Measurements from ENCODE around the gene PCYOX1L. TPM values are rescaled to one million over a fixed set of nuclear protein-coding genes. Genes with fewer than 3 reads are reported as not detected.

Gene PCYOX1L
- total RNA-seq, 1 experiment from 2014 or later: 15.3 TPM

DNA sequence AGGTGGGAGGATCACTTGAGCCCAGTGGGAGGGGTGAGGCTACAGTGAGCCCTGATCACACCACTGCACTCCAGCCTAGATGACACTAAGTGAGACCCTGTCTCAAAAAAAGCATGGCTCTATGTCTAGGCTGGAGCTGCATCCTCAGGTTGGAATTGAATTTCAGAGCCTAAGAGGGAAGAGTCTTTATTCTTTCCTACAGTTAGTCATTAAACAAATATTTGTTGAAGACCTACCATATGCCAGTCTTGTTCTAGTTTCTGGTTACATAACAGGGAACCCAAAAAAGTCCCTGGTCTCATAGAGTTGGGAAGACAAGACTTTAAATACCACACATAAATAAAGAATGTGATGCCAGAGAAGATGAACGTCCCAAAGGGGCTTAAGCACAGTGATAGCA lies 19.5 kb upstream of the PCYOX1L start:
- H3K9me3 Mint-ChIP-seq: no peaks in the 10 kb centered on the region
- no peaks in the 10 kb centered on the region for H3K4me1 Mint-ChIP-seq
- Histone ChIP-seq H3K23ac (ENCODE audit: insufficient read length, low read depth, low read length) (no peak overlapping the region), H3K79me2 (ENCODE audit: insufficient read depth, low read length) (no peaks in the 10 kb centered on the region), H2BK5ac (ENCODE audit: insufficient read length, low read length) (no peak overlapping the region), H3K4me1 (ENCODE audit: insufficient read depth, low read length) (no peaks in the 10 kb centered on the region), H2BK12ac (ENCODE audit: insufficient read length, low read depth, low read length) (no peak overlapping the region), H4K8ac (replicated peaks; ENCODE audit: insufficient read length, low read depth, low read length) (no peak overlapping the region), H3K9me3 (ENCODE audit: control insufficient read depth, low read depth, low read length) (no peaks in the 10 kb centered on the region), H3K9ac (ENCODE audit: extremely low read depth, insufficient read length, low read length) (no peak overlapping the region), H4K91ac (ENCODE audit: insufficient read length, low read depth, low read length) (no peak overlapping the region), H3K4me2 (ENCODE audit: insufficient read depth, insufficient read length, low read length) (no peak overlapping the region), H3T11ph (ENCODE audit: low read length) (no peak overlapping the region), H3K27ac (ENCODE audit: insufficient read length, low read depth, low read length) (no peak overlapping the region), H4K20me1 (ENCODE audit: control insufficient read depth, insufficient read depth, insufficient read length) (no peaks in the 10 kb centered on the region), H2BK15ac (ENCODE audit: low read depth, low read length) (no peak overlapping the region), H4K5ac (ENCODE audit: insufficient read length, low read depth, low read length) (no peak overlapping the region), H3K56ac (ENCODE audit: insufficient read length, low read depth, low read length) (no peak overlapping the region), H3K79me1 (ENCODE audit: insufficient read depth, low read depth, low read length, poor library complexity, severe bottlenecking) (no peaks in the 10 kb centered on the region), H3K18ac (ENCODE audit: insufficient read length, low read depth, low read length) (no peak overlapping the region), H2AK5ac (ENCODE audit: insufficient read length, low read length) (no peak overlapping the region), H2AFZ (ENCODE audit: low read length) (no peak overlapping the region), H3K27me3 (ENCODE audit: insufficient read depth, low read length) (no peaks in the 10 kb centered on the region), H2BK120ac (ENCODE audit: low read depth, low read length, poor library complexity, severe bottlenecking) (no peak overlapping the region), H3K4ac (ENCODE audit: low read depth, low read length) (no peak overlapping the region), H3K23me2 (ENCODE audit: insufficient read length, low read depth, low read length, poor library complexity, severe bottlenecking) (no peaks in the 10 kb centered on the region), H2BK20ac (ENCODE audit: low read depth, low read length, poor library complexity, severe bottlenecking) (no peak overlapping the region), H3K14ac (ENCODE audit: insufficient read depth, low read length) (no peak overlapping the region)
- no CpG with 5 or more reads among the region's 1 CpG for WGBS (ENCODE audit: extremely low coverage, insufficient read length, low lambda C conversion rate)
- no peaks in the 10 kb centered on the region for H3K36me3 Mint-ChIP-seq (ENCODE audit: insufficient read depth in 1 of 3, low read depth in 3 of 3)
- TF ChIP-seq, protein P1, sequence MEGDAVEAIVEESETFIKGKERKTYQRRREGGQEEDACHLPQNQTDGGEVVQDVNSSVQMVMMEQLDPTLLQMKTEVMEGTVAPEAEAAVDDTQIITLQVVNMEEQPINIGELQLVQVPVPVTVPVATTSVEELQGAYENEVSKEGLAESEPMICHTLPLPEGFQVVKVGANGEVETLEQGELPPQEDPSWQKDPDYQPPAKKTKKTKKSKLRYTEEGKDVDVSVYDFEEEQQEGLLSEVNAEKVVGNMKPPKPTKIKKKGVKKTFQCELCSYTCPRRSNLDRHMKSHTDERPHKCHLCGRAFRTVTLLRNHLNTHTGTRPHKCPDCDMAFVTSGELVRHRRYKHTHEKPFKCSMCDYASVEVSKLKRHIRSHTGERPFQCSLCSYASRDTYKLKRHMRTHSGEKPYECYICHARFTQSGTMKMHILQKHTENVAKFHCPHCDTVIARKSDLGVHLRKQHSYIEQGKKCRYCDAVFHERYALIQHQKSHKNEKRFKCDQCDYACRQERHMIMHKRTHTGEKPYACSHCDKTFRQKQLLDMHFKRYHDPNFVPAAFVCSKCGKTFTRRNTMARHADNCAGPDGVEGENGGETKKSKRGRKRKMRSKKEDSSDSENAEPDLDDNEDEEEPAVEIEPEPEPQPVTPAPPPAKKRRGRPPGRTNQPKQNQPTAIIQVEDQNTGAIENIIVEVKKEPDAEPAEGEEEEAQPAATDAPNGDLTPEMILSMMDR (conservative IDR thresholded peaks at IDR 0.05): no peak
- H3K27me3 Mint-ChIP-seq (ENCODE audit: low read depth): peaks cover 7% of the 10 kb centered on the region
- no peak overlapping the region for H3K27ac Mint-ChIP-seq
- H3K4me3 Mint-ChIP-seq: no peak overlapping the region
- DNase-seq: no peak

Data from H9 (cell line).